Fibroblast of lung (primary cell): Measurements from ENCODE around the gene APBB2. TPM values are rescaled to one million over a fixed set of nuclear protein-coding genes. Genes with fewer than 3 reads are reported as not detected.

Source experiments
- DNase-seq, 2 donors: peaks; one replicate each; pipeline versions ENCODE4 v3.0.0 to v3.0.0-alpha.2; 2010; ENCODE audit warnings: low read depth in 2 of 2
- H2AFZ ChIP-seq: 2 replicates; pipeline ENCODE4 v1.5.1; 2012; ENCODE audit warnings: low read length, control low read depth, inconsistent platforms
- H3K27ac ChIP-seq: 2 replicates; pipeline ENCODE4 v1.5.1; 2011; ENCODE audit warnings: low read length, control low read depth; ENCODE audit not compliant: insufficient read depth
- H3K27me3 ChIP-seq: 2 replicates; pipeline ENCODE4 v1.5.1; 2011; ENCODE audit warnings: mild to moderate bottlenecking, low read length; ENCODE audit not compliant: control insufficient read depth, insufficient read depth
- H3K36me3 ChIP-seq: 2 replicates; pipeline ENCODE4 v1.5.1; 2011; ENCODE audit warnings: low read length; ENCODE audit not compliant: control insufficient read depth, insufficient read depth
- H3K4me1 ChIP-seq: 2 replicates; pipeline ENCODE4 v1.5.1; 2011; ENCODE audit warnings: low read length; ENCODE audit not compliant: control insufficient read depth, insufficient read depth; ENCODE audit errors: extremely low read depth
- H3K4me2 ChIP-seq: 2 replicates; pipeline ENCODE4 v1.5.1; 2011; ENCODE audit warnings: low read length, control low read depth; ENCODE audit not compliant: insufficient read depth; ENCODE audit errors: extremely low read depth
- H3K4me3 ChIP-seq, 4 experiments: fragments of 200-600 bp in 1 of 4; sonication (generic) in 1 of 4; replicated peaks in 1 of 4; 2 replicates each; pipeline ENCODE4 v1.5.1; 2011 to 2016; ENCODE audit warnings: low read length in 4 of 4, low read depth in 3 of 4, mild to moderate bottlenecking in 3 of 4, control low read depth in 2 of 4, inconsistent platforms in 1 of 4, mixed read lengths in 1 of 4; ENCODE audit not compliant: insufficient read depth in 1 of 4; ENCODE audit errors: control extremely low read depth in 1 of 4
- H3K79me2 ChIP-seq: 2 replicates; pipeline ENCODE4 v1.5.1; 2012; ENCODE audit warnings: mild to moderate bottlenecking, low read length, inconsistent platforms; ENCODE audit not compliant: control insufficient read depth, insufficient read depth
- H3K9ac ChIP-seq: 2 replicates; pipeline ENCODE4 v1.5.1; 2011; ENCODE audit warnings: mild to moderate bottlenecking, low read length, control low read depth; ENCODE audit not compliant: insufficient read depth
- H3K9me3 ChIP-seq: 2 replicates; pipeline ENCODE4 v1.5.1; 2012; ENCODE audit warnings: low read depth, low read length; ENCODE audit not compliant: control insufficient read depth, insufficient read depth
- H4K20me1 ChIP-seq: 2 replicates; pipeline ENCODE4 v1.5.1; 2011; ENCODE audit warnings: low read length; ENCODE audit not compliant: control insufficient read depth, insufficient read depth; ENCODE audit errors: extremely low read depth
- EZH2 ChIP-seq: IDR thresholded peaks from 2 replicates; pipeline ENCODE4 v1.5.1; 2012; ENCODE audit warnings: low read length, control low read depth, mild to moderate bottlenecking; ENCODE audit errors: missing control alignments
- polyA plus RNA-seq, 2 donors: library from polyadenylated mRNA; depleted of rRNA in 1 of 2; stranded (reverse) in 1 of 2; unstranded in 1 of 2; fragments of >200 nt; gene quantifications; 2 replicates each; pipeline ENCODE4 v1.2.1, GENCODE V29; 2011 to 2012; ENCODE audit warnings: missing spikeins in 1 of 2
- total RNA-seq: library from RNA; depleted of rRNA; stranded (reverse); fragments of >200 nt; gene quantifications from 2 replicates; pipeline ENCODE4 v1.2.1, GENCODE V29; 2014
- TF ChIP-seq, protein P1 (sequence below), 2 donors: IDR thresholded peaks in 1 of 2; conservative IDR thresholded peaks in 1 of 2; 1 replicate in 1 of 2; 2 replicates in 1 of 2; pipeline ENCODE4 v1.5.1; 2011 to 2012; ENCODE audit warnings: low read length in 2 of 2, control low read depth in 1 of 2, inconsistent platforms in 1 of 2, low read depth in 1 of 2, mild to moderate bottlenecking in 1 of 2

The APBB2 gene
- total and polyA plus RNA-seq, 2 donors (not counting 1 experiment from before 2014, with no cell fraction given): 25.1 to 29.8 TPM

DNA sequence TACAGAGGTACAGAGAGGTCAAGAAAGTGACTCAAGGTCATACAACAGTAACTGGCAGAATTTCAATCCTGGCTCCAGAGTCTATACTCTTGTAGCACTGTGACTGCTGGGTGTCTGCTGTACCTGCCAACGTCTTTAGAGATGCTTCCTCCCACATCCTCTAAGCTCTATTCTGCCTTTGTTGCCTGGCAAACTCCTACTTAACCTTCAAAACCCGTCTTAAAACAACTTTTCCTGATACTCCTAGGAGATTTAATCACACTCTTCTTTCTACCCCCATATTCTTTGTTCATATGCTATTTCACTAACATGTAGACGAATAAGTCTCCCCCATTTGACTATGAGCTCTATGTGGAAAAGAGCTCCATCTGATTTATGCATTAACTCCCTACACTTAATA lies 16.8 kb downstream of the APBB2 start:
- H3K9ac ChIP-seq: no peak overlapping the region
- no peak overlapping the region for H3K27ac ChIP-seq
- H2AFZ ChIP-seq: no peak overlapping the region
- H3K9me3 ChIP-seq: no peaks in the 10 kb centered on the region
- no peaks in the 10 kb centered on the region for H3K4me1 ChIP-seq
- H3K79me2 ChIP-seq: peaks cover 34% of the 10 kb centered on the region
- no peaks in the 10 kb centered on the region for H3K27me3 ChIP-seq
- TF ChIP-seq EZH2: no peak
- TF ChIP-seq, protein P1, sequence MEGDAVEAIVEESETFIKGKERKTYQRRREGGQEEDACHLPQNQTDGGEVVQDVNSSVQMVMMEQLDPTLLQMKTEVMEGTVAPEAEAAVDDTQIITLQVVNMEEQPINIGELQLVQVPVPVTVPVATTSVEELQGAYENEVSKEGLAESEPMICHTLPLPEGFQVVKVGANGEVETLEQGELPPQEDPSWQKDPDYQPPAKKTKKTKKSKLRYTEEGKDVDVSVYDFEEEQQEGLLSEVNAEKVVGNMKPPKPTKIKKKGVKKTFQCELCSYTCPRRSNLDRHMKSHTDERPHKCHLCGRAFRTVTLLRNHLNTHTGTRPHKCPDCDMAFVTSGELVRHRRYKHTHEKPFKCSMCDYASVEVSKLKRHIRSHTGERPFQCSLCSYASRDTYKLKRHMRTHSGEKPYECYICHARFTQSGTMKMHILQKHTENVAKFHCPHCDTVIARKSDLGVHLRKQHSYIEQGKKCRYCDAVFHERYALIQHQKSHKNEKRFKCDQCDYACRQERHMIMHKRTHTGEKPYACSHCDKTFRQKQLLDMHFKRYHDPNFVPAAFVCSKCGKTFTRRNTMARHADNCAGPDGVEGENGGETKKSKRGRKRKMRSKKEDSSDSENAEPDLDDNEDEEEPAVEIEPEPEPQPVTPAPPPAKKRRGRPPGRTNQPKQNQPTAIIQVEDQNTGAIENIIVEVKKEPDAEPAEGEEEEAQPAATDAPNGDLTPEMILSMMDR (conservative IDR thresholded peaks at IDR 0.05 in 1 of 2, IDR thresholded peaks at IDR 0.05 in 1 of 2; ENCODE audit: low read depth in 1 of 2, low read length in 2 of 2): no peak
- no peaks in the 10 kb centered on the region for H3K36me3 ChIP-seq
- H3K4me3 ChIP-seq: no peak overlapping the region
- no peaks in the 10 kb centered on the region for H4K20me1 ChIP-seq
- DNase-seq: no peak
- H3K4me2 ChIP-seq: no peak overlapping the region

GRCh38 chr4:41196633-41197332 lies 17.6 kb downstream of the APBB2 start:
- Histone ChIP-seq H4K20me1 (no peaks in the 10 kb centered on the region), H3K9ac (no peak overlapping the region), H3K9me3 (no peaks in the 10 kb centered on the region), H3K4me3 (no peak overlapping the region), H3K4me2 (no peak overlapping the region), H3K4me1 (no peaks in the 10 kb centered on the region), H3K27ac (no peak overlapping the region), H2AFZ (no peak overlapping the region), H3K27me3 (no peaks in the 10 kb centered on the region), H3K79me2 (peaks cover 30% of the 10 kb centered on the region), H3K36me3 (no peaks in the 10 kb centered on the region)
- TF ChIP-seq, protein P1 (conservative IDR thresholded peaks at IDR 0.05 in 1 of 2, IDR thresholded peaks at IDR 0.05 in 1 of 2; ENCODE audit: low read depth in 1 of 2, low read length in 2 of 2): no peak
- TF ChIP-seq EZH2: no peak
- DNase-seq: peak in 1 of 2 donors; percentile 69

DNA sequence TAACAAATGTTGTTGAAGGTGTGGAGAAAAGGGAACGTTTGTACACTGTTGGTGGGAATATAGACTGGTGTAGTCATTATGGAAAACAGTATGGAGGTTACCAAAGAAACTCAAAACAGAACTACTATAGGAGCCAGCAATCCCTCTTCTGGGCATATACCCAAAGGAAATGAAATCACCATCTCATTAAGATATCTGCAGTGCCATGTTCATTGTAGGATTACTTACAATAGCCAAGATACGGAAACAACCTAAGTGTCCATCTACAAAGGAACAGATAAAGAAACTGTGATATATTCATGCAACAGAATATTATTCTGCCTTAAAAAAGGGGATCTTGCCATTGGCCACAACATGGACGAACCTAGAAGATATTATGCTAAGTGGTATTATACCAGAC lies 22.2 kb downstream of the APBB2 start:
- TF ChIP-seq, protein P1 (conservative IDR thresholded peaks at IDR 0.05 in 1 of 2, IDR thresholded peaks at IDR 0.05 in 1 of 2; ENCODE audit: low read depth in 1 of 2, low read length in 2 of 2): no peak
- no peak for TF ChIP-seq EZH2

More for the DNA sequence above, 22.2 kb downstream of the APBB2 start:
- no peaks in the 10 kb centered on the region for H3K36me3 ChIP-seq
- peak in 1 of 2 donors; percentile 59 for DNase-seq
- H3K9ac ChIP-seq: no peak overlapping the region
- no peaks in the 10 kb centered on the region for H3K9me3 ChIP-seq
- H3K4me2 ChIP-seq: no peak overlapping the region
- H3K4me3 ChIP-seq: no peak overlapping the region
- no peaks in the 10 kb centered on the region for H4K20me1 ChIP-seq
- H3K79me2 ChIP-seq: peaks cover 23% of the 10 kb centered on the region
- no peaks in the 10 kb centered on the region for H3K27me3 ChIP-seq
- H3K4me1 ChIP-seq: no peaks in the 10 kb centered on the region
- H3K27ac ChIP-seq: no peak overlapping the region
- H2AFZ ChIP-seq: no peak overlapping the region
